Embryonic facial prominence (tissue), 1 donor: ENCODE results near the gene ZNF74.
"Not testable (repeated sequence)": the region's sequence is repeated elsewhere in the genome, so short reads cannot be mapped to it uniquely, and the experiment has no call there.

ENCODE experiments used
- DNase-seq: peaks from one replicate; pipeline ENCODE4 v3.0.0-alpha.2; 2016; ENCODE audit errors: extremely low spot score

ZNF74 gene

DNA sequence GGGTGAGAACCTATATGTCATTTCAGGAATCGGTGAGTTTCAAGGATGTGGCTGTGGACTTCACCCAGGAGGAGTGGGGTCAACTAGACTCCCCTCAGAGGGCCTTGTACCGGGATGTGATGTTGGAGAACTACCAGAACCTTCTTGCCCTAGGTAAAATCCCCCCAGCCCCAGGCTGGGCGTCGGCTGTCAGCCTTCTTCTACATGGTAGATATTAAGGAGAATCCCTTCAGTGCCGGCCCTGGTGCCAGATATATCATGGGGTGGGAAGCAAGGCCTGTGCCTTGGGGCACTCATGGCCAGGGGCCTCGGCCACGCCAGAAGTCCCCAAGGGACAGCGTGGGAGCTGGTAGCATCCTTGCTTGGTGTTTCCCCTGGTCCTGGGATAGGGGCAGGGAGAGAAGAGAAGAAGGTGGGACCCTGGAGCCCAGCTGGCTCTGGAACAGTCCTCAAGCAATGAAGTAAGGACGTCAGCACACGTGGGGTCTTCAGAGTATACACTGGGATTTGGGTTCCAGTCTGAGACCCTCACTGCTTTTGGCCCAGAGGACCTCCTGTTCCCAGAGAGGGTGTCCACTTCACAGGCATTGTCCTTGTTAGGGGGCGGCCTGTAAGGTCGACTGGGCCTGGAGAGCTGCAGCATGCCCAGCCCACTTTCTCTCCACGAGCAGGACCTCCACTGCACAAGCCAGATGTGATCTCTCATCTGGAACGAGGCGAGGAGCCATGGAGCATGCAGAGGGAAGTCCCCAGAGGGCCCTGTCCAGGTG lies 6.8 kb downstream of the ZNF74 start:
- no peak for DNase-seq

DNA sequence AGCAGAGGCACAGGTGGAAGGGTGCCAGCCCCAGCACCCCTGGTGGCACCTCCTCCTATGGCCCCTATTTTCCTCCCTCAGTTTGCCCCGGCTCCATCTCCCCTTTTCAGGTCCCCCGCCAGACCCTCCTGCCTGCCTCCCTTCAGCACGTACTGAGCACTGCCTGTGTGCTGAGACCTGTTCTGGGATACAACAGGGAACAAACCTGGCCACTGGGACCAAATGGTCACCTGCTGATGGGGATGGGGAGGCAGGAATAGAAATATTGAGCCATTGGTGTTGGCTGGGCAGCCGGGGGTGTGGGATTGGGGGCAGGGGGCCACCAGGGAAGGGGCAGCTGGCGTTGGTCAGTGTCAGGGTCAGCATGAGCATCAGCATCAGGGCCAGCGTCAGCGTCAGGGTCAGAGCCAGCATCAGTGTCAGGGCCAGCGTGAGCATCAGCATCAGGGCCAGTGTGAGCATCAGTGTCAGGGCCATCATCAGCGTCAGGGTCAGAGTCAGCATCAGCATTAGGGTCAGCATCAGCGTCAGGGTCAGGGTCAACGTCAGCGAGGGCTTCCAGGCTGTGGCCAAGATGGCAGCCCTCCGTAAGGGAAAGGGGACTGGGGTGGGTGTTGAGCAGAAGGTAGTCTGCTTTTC lies 7.5 kb downstream of the ZNF74 start:
- DNase-seq: no peak

DNA sequence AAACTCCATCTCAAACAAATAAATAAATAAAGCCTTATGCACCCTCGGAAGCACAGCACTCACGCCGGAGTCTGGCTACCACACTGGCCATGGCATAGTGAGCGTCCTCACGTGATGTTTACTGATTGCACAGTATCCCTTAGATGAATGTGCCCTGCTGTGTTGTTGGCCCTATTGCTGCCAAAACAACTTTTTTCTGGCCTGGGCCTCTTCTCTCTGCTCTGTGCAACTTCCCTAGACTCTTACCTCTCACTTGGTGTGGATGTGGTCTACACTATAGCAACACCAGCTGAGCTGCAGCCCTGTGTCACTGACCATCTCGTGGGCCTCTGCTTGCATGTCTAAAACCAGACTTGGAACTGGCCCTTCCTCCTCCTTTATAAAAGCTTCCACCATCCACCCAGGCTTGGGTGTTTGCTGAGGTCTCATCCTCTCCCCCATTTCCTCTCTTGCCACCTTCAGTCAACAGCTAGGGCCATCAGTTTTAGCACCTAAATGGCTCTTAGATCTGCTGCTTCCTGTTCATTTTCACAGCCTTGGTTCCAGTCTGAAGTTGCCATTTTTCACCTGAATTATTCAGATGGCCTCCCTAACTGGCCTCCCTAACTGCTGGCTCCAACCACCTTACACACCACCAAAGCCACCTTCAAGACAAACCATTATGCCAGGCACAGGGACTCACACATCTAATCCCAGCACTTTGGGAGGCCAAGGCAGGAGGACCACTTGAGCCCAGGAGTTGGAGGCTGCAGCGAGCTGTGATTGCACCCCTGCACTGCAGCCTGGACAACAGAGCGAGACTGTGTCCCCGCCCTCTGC lies 9.2 kb downstream of the ZNF74 start:
- DNase-seq: no peak

DNA sequence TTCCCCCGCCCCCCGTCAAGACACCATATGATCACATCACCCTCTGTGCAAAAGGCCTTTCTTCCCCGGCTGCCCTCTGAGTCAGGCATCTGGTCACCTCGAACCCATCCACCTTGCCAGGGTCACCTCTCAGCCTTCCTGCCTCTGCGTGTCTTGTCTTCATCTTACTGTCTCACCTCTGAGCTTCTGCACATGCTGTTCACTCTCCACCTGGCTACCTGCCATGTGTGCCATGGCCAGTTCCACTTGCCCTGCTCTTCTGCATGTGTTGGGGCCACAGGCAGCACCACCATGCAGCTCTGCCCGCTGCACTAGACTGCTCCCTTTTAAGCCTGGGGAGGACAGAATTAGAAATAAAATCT lies 9.8 kb downstream of the ZNF74 start:
- no peak for DNase-seq

- no peak for DNase-seq
Observed at GRCh38 chr22:20404881-20405280, 10.9 kb downstream of the ZNF74 start.

DNA sequence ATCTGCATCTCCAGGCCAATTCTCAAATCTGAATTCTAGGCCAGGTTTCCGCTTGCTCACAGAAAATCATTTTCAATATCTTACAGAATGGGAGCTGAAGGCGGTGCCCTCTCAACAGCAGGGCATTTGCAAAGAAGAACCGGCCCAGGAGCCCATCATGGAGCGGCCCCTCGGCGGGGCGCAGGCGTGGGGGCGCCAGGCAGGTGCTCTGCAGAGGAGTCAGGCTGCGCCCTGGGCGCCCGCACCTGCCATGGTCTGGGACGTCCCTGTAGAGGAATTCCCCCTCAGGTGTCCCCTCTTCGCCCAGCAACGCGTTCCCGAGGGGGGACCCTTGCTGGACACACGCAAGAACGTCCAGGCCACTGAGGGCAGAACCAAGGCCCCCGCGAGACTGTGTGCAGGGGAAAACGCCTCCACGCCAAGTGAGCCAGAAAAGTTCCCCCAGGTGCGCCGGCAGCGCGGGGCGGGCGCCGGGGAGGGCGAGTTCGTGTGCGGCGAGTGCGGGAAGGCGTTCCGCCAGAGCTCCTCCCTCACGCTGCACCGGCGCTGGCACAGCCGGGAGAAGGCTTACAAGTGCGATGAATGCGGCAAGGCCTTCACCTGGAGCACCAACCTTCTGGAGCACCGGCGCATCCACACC lies 11.5 kb downstream of the ZNF74 start:
- DNase-seq: no peak

DNA sequence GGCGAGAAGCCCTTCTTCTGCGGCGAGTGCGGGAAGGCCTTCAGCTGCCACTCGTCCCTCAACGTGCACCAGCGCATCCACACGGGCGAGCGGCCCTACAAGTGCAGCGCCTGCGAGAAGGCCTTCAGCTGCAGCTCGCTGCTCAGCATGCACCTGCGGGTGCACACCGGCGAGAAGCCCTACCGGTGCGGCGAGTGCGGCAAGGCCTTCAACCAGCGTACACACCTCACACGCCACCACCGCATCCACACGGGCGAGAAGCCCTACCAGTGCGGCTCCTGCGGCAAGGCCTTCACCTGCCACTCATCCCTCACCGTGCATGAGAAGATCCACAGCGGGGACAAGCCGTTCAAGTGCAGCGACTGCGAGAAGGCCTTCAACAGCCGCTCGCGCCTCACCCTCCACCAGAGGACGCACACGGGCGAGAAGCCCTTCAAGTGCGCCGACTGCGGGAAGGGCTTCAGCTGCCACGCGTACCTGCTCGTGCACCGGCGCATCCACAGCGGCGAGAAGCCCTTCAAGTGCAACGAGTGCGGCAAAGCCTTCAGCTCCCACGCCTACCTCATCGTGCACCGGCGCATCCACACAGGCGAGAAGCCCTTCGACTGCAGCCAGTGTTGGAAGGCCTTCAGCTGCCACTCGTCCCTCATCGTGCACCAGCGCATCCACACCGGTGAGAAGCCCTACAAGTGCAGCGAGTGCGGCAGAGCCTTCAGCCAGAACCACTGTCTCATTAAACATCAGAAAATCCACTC lies 12.2 kb downstream of the ZNF74 start:
- no peak for DNase-seq

GRCh38 chr22:20406686-20407408 lies 12.9 kb downstream of the ZNF74 start:
- no peak for DNase-seq

- DNase-seq: no peak
Observed at GRCh38 chr22:20407829-20408228, 13.9 kb downstream of the ZNF74 start.

DNA sequence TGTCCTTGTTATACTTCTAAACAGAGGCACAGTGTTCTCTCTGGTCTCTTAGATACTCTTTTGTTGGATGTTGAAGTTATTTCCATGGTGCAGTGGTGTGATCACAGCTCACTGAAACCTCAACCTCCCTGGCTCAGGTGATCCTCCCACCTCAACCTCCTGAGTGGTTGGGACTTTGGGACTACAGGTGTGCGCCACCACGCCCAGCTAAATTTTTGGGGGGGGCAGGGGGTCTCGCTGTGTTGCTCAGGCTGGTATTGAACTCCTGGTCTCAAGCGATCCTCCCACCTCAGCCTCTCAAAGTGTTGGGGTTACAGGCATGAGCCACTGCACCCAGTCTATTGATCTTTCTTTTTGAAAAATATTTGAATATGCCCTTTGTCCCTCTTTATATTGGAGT lies 14.9 kb downstream of the ZNF74 start:
- DNase-seq: no peak

DNA sequence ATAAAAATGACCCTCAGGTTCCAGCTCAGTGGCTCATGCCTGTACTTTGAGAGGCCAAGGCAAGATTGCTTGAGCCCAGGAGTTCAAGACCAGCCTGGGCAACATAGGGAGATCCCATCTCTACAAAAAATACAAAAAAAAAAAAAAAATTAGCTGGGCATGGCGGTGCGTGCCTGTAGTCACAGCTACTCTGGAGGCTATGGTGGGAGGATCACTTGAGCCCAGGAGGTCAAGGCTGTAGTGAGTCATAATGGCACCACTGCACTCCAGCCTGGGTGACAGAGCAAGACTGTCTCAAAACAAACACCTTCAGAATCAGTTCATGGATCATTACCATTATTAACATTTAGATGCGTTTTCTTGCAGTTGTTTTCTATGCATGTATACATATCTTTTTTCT lies 15.4 kb downstream of the ZNF74 start:
- DNase-seq: not testable (repeated sequence)

DNA sequence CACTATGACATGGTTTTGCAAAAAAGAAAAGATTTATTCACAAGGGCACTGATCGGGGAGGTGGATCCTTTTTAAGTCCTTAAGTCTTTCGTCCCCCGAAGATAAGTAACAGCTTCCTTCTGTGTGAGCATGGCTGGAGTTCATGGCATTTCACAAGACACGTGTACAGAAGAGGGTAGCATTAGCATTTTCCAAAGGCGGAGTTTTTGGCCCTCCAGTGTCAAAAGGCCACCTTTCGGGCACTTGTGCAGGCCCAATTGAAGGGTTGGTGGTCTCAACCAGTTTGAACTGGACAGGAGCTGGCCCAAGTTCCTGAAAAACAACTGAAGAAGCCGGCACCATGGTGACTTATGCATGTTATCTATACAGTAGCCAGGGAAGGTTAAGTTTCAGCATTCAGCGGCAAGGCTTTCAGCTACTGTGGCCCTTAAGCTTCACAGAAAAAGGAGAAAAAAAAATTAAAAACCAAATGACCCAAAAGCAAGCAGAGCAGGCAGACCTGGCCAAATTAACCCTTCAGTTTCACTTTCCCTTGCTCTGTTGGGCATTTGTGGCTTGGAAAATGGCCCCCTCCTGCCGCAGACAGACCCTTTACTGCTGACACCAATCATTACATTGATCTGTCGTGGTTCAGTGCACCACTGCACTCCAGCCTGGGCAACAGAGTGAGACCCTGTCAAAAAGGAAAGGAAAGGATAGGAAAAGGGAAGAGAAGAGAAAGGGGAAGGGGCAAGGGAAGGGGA lies 18.7 kb downstream of the ZNF74 start:
- no peak for DNase-seq

GRCh38 chr22:20413217-20414058 lies 19.5 kb downstream of the ZNF74 start:
- no peak for DNase-seq

- DNase-seq: no peak
Observed at GRCh38 chr22:20414059-20414440, 20.1 kb downstream of the ZNF74 start.

DNA sequence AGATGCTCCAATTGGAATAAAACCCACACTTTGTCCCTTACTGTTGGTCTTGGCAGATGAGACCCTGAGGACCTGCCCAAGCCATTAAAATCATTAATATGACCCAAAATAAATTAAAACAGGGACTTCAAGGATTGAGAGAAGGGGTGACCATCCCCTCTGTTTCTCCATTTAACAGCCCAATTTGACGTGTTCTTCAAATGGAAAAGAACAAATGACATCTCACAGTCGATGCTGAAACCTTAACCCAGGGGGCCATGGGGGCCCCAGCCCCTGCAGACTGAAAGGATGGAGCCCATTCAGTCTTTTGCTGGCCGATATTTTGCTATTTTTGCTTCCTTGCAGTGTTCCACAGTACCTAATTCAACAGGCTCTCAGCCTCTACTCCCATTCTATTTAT lies 20.5 kb downstream of the ZNF74 start:
- DNase-seq: no peak

- DNase-seq: not testable (repeated sequence)
Observed at GRCh38 chr22:20415241-20415640, 21.3 kb downstream of the ZNF74 start.

DNA sequence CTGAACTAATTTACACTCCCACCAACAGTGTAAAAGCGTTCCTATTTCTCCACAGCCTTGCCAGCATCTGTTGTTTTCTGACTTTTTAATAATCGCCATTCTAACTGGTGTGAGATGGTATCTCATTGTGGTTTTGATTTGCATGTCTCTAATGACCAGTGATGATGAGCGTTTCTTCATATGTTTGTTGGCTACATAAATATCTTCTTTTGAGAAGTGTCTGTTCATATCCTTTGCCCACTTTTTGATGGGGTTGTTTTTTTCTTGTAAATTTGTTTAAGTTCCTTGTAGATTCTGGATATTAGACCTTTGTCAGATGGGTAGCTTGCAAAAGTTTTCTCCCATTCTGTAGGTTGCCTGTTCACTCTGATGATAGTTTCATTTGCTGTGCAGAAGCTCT lies 21.7 kb downstream of the ZNF74 start:
- not testable (repeated sequence) for DNase-seq

- peak; percentile 58 for DNase-seq
Observed at GRCh38 chr22:20418211-20418788, 24.3 kb downstream of the ZNF74 start.

DNA sequence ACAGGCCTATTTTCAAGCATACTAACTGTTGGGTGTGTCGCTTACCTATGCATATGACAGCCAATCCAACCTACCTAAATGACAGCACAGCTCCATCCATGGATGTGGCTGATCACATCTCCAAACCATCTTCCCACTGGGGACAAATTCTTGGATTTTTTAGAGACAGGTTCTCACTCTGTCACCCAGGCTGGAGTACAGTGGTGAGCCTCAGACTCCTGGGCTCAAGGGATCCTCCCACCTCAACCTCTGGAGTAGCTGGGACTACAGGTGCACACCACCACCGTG lies 25.7 kb downstream of the ZNF74 start:
- no peak for DNase-seq
